COLO668 (cell line): ENCODE measurements around the gene RRBP1.

Experiments
- DNase-seq: peaks from one replicate; lab custom pipeline; 2025; ENCODE audit not compliant: unreplicated experiment; lab: John Stamatoyannopoulos, UW

Gene RRBP1

DNA sequence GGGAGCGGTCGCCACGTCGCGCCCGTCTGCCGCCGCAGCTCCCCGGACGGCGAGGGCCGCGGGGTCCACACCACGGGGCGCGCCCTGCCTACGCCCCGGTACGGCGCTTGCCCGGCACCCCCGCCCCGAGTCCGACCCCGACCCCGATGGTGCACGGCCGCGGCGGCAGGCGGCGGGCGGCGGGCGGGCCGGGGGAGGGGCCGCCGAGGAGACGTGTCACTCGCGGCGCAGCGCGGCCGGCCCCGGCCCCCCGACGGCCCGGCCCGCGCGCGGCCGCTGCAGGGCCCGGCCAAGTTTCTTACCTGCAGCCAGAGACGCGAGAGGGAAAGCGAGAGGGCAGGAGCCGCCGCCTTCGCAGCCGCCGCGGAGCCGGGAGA lies 328 bp downstream of the RRBP1 start:
- DNase-seq: peak; percentile 63

GRCh38 chr20:17680836-17681725 lies 961 bp downstream of the RRBP1 start:
- peak; percentile 91 for DNase-seq

DNA sequence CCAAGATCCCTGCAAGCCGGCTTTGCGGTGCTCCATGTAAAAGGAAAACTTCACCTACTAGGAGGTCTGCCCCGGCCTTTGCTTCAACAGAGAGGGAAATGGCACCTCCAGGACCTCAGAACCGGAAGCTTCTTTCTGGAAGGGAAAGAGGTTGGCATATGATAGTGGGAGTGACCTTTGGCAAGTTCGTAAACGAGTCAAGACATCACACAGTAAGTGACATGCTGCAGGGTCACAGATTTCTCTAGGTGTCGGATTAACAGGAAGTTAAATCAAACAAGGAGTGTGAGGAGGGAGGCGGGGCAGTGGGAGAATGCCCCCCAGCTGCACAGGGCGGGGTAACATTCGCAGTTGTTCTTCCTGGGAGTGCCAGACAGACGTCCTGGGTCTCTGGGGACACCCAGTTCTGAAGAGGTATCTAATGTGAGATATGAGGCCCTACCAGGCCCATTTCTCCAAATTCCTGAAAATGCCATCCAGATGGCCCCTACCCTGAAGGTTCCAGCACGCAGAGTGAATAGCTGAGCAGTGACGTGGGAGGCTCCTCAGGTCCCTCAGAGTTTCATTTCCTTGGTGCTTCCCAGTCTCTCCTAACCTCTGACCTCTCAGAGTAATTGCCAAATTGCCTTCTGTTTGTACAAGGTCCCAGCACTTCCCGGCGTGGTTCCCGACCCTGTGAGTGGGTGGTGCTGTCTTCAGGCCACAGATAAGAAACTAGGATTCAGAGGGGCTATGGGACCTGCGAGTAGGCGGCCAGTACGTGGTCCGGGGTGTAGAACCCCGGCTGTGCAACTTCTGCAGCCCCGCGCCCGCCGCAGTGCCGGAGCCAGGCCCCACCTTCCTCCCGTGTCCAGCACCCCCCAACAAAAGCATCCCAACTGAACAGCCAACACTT lies 1.9 kb downstream of the RRBP1 start:
- peak; percentile 31 for DNase-seq

DNA sequence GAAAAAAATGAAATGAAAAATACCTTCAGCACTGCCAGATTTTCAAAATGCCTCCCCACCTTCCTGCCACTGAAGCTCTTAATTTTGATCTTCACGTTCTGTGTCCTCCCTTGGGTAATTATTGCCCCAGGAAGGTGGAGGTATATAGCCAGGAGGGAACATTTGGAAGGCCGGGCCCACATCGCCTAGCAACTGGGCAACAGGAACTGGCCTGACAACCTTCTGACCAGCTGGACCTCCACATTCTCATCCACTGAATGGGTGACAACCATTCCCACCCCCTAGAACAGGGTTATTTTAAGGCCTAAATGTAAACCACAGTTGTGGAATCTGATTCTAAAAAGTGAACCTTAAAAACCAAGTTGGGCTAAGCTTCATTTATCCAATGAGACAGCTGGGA lies 3.2 kb downstream of the RRBP1 start:
- DNase-seq: no peak

DNA sequence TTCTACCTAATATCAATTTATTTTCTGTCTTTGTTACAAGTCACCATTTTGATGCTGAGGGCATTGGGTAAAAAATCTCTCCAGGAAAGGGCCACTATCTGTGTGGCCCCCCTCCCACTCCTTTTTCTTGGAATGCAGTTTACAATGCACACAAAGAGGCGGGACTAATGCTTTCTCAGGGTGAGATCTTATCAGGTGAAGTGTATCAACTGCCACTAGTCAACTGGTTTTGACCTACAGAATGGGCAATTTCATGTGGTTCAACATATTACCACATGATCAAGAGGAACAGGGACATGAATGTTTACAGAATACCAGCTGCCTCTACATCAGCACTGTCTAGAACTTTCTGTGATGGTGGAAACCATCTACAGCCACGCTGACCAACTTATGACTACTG lies 3.7 kb downstream of the RRBP1 start:
- no peak for DNase-seq

DNA sequence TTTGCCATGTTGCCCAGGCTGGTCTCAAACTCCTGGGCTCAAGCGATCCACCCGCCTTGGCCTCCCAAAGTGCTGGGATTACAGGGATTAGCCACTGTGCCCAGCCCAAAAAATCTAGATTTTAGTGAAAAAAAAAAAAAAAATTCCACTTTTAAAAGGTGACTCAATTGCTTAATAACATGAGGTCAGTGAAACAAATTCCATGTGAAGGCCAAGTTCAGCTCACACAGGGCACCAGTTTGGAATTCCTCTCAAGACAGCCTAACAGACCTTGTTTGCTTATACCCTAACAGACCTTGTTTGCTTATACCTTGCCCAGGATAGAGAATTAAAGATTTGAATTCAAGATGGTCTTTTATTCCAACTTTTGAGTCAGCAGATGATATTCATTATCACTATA lies 5.1 kb downstream of the RRBP1 start:
- no peak for DNase-seq

DNA sequence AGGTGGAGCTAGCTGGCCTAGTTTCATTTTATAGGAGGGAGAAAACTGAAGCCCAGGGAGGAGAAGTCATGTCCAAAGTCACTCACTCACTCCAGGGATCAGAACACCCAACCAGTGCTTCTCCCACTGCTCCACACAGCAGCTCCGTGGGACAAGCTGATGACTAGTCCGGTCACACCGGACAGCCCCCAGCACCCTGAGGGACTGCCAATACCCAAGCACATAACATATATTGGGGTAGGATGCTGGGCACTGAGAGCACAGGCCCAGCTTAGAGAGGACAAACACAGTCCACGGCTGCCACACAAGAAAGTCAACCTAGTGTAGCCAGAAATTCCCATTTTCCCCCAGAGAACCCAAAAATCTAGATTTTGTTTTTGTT lies 5.7 kb downstream of the RRBP1 start:
- DNase-seq: no peak

- no peak for DNase-seq
These were observed 6.3 kb downstream of the RRBP1 start for GRCh38 chr20:17675519-17676377.

GRCh38 chr20:17674722-17675518 lies 7.1 kb downstream of the RRBP1 start:
- no peak for DNase-seq

DNA sequence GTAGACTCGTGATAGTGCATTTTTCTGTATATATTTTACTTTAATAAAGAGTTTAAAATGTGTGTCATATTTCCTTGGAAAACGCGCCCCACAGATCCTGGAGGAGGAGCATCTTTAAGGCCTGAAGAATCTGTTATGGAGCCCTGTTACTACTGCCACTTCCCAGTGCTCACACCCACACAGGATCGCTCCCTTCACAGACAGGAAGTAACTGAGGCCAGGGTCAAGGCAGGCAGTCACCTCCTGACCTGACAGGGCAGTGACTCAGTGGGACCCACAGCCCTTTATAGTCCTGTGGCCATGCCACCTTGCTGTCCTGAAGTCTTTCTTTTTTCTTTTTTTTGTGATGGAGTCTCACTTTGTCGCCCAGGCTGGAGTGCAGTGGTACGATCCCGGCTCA lies 9.0 kb downstream of the RRBP1 start:
- no peak for DNase-seq

GRCh38 chr20:17671565-17671964 lies 10.5 kb downstream of the RRBP1 start:
- no peak for DNase-seq

- DNase-seq: no peak
These were observed 11.0 kb downstream of the RRBP1 start for GRCh38 chr20:17671011-17671410.

- no peak for DNase-seq
These were observed 12.6 kb downstream of the RRBP1 start for GRCh38 chr20:17669306-17669931.

DNA sequence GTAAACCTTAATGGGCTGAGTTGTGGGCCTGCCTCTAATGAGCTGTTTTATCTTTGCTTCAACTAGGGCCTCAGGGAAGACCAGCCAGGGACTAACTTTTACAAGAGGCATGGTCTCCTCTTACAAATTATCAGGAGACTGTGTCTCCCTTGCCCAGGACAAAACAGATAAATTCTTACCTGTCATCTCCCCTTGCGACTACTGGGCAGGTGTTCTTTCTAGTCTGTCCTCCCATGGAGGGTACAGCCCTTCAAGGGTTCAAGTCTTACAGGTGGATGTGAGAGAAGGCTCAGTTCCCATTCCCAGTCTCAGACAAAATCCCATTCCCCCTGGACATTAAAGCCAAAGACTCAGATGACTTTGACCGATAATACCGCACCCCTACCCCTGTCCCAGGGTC lies 13.6 kb downstream of the RRBP1 start:
- DNase-seq: no peak

- DNase-seq: no peak
These were observed 14.6 kb downstream of the RRBP1 start for GRCh38 chr20:17667445-17667844.

- DNase-seq: no peak
These were observed 15.6 kb downstream of the RRBP1 start for GRCh38 chr20:17666481-17666880.

DNA sequence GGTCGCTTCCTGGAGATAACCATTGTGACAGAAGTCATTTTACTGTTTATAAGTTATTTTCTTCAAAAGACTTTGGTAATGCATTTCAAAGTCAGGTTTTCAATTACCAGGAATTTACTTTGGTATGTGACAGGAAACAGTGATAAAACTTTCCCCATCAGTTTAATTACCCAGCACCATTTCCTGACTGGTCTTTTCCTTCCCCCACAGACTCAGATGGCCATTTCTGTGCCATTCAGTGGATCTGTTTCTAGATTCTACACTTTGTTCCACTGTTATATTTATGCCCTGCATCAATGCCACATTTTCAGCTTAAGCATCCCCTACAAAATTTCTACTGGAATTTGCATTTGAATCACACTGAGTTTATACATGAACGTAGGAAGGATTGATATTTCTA lies 16.3 kb downstream of the RRBP1 start:
- DNase-seq: no peak

- no peak for DNase-seq
These were observed 17.9 kb downstream of the RRBP1 start for GRCh38 chr20:17664025-17664633.

- no peak for DNase-seq
These were observed 18.6 kb downstream of the RRBP1 start for GRCh38 chr20:17663486-17663885.

- no peak for DNase-seq
These were observed 19.0 kb downstream of the RRBP1 start for GRCh38 chr20:17663040-17663399.
